ENCODE data around the gene RERE.
"Not testable (repeated sequence)": the region's sequence is repeated elsewhere in the genome, so short reads cannot be mapped to it uniquely, and the experiment has no call there.

The RERE gene

GRCh38 chr1:8516793-8517556 is 300.5 kb downstream of the RERE start:
- DNase-seq (ENCODE audit: low read depth in 2 of 2) = no peak

GRCh38 chr1:8516278-8516777 is 301.1 kb downstream of the RERE start:
- DNase-seq (ENCODE audit: low read depth in 2 of 2) = no peak

GRCh38 chr1:8512504-8512903 is 304.9 kb downstream of the RERE start:
- DNase-seq (ENCODE audit: low read depth in 2 of 2) = no peak

- no peak for DNase-seq (ENCODE audit: low read depth in 2 of 2)
Observed at GRCh38 chr1:8510041-8510823, 307.2 kb downstream of the RERE start.

- DNase-seq (ENCODE audit: low read depth in 2 of 2) = no peak
Observed at GRCh38 chr1:8509579-8509978, 307.9 kb downstream of the RERE start.

DNA sequence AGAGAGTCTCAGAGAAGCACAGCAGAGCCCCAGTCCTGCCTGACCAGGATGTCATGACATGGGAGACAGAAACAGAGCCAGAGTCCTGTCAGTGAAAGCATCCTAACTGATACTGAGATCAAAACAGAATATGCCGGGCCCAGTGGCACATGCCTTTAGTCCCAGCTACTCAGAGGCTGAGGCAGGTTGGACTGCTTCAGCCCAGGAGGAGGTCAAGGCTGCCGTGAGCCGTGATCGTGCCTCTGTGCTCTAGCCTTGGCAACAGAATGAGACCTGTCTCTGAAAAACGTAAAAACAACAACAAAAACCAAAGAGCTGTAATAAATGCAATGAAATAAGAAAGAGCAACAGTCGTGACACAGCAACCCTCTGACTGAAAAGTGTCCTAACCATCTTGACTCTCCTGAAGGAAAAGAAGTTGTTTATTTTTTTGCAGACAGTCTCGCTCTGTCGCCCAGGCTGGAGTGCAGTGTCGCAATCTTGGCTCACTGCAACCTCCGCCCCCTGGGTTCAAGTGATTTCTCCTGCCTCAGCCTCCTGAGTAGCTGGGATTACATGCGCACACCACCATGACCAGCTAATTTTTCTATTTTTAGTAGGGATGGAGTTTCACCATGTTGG is 310.3 kb downstream of the RERE start:
- no peak for DNase-seq (ENCODE audit: low read depth in 2 of 2)

- DNase-seq (ENCODE audit: low read depth in 2 of 2) = no peak
Observed at GRCh38 chr1:8506456-8506855, 311.0 kb downstream of the RERE start.

DNA sequence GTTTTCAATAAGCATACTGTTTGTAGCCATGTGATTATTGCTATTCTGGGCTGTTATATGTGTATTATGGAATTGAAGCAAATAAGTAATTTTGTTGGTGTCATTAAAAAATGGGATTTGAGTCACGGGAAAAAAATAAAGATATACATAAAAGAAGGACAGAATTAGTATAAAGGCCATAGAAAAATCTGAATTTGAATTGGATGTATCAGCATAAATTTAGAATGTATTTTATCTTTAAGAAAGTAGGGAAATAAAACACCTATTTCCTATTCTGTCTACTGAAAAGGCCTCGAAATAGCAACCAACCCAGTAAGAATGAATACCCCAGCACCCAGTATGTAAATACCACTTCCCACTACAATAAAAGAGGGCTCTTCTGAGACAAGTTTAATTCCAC is 313.6 kb downstream of the RERE start:
- DNase-seq (ENCODE audit: low read depth in 2 of 2) = no peak

- not testable (repeated sequence) for DNase-seq (ENCODE audit: low read depth in 2 of 2)
Observed at GRCh38 chr1:8502949-8503348, 314.5 kb downstream of the RERE start.

DNA sequence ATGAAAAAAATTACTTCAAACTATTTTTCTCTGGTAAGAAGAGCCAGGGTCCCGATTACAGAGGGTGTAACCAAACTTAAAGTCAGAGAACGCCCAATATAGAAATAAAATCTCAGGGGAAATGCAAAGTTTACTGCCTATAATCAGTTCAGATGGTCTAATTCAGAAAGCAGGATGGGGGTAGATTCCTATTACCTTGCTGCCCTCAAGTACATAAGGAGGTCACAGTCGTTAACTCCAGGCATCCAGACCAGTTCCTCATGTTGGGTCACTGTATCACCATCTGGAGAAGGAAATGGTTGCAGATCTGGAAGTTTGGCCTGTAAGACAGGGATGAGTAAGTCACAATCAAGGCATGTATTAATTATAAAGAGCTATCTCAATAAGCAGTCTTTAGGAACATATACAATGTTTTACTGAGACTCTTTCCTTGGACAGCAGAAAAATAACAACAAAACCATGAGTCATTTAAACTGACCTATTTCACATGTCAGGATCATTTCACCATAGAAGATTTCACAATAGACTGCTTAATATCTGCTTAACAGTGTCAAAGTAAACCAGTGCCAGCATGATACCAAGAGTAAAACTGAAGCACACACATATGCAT is 320.1 kb downstream of the RERE start:
- no peak for DNase-seq (ENCODE audit: low read depth in 2 of 2)

DNA sequence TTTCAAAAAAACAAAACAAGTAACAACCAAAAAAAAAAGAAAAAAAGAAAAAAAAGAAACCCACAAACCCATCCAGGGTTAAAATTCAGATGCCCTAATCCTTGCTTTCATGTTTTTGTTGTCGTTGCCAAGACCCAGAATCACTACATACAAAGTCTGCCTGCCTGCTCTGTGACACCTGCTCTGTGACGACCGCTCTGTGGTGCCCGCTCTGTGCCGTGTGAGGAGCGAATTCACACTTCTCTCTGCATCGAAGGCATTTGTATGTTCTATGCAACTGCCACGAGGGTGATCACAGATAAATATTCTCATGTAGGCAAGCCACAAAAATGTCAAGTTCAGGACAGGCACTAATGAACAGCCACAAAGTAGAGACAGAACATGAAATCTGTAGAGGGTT is 321.0 kb downstream of the RERE start:
- DNase-seq (ENCODE audit: low read depth in 2 of 2) = no peak

DNA sequence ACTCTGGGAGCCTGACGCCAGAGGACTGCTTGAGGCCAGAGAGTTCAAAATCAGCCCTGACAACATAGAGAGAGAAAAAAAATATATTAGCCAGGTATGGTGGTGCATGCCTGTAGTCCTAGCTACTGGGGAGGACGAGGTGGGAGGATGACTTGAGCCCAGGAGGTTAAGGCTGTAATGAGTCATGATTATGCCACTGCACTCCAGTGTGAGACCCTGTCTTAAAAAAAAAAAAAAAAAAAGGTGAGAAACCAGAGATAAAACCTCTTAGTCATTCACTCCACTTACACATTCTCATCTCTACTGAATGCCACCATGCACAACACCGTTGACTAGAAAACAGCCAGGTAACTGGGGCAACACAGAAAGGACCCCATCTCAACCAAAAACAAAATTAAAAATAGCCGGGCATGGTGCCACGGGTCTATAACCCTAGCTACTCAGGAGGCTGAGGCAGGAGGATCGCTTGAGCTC is 321.5 kb downstream of the RERE start:
- DNase-seq (ENCODE audit: low read depth in 2 of 2) = no peak

GRCh38 chr1:8494681-8495080 is 322.8 kb downstream of the RERE start:
- DNase-seq (ENCODE audit: low read depth in 2 of 2) = no peak

DNA sequence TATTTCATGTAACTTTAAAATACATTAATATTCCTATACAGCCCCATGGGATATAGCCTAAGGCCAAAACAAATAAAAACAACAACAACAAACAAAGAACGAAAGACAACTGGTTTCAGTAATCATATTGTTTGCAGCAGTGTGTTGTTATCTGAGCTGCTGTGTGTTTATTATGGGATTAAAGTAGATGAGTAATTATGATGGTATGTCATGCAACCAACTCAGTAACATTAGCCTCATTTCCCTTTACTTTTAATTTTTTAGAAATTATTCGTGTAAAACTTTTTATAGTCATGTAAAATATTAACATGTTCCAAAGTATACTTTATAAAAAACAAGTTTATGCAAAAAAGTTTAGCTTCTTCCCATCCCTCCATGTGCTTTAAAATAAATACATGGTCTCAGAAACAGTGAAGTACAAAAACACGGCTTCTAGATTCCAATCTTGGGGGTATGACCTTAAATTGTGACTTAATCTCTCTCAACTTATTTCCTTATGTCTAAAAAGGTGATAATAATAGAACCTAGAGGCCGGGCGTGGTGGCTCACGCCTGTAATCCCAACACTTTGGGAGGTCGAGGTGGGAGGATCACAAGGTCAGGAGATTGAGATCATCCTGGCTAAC is 323.4 kb downstream of the RERE start:
- DNase-seq (ENCODE audit: low read depth in 2 of 2) = no peak

DNA sequence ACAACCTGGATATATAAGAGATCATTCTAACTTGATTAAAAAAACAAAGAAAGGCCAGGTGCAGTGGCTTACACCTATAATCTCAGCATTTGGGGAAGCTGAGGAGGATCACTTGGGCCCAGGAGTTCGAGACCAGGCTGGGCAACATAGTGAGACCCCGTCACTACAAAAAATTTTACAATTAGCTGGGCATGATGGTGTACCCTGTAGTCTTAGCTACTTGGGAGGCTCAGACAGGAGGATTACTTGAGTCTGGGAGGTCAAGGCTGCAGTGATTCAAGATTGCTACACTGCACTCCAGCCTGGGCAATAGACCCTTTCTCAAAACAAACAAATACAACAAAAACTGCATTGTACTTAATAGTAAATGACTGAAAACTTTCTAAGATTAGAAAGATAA is 330.2 kb downstream of the RERE start:
- DNase-seq (ENCODE audit: low read depth in 2 of 2) = no peak

DNA sequence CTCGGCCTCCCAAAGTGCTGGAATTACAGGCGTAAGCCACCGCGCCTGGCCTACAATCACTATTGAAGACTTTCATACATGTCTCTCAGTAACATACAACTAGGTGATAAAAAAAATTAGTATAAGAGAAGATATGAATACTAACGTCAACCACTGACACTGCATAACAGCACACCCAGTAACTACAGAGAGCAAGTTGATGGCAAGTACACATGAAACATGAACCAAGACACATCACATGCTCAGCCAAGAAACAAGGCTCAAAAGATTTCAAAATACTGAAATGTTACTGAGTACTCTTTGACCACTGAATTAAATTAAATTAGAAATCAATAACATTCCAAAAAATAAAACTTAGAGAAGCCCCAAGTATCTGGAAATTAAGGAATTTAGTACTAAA is 331.4 kb downstream of the RERE start:
- DNase-seq (ENCODE audit: low read depth in 2 of 2) = no peak

- DNase-seq (ENCODE audit: low read depth in 2 of 2) = no peak
Observed at GRCh38 chr1:8483586-8483985, 333.9 kb downstream of the RERE start.

DNA sequence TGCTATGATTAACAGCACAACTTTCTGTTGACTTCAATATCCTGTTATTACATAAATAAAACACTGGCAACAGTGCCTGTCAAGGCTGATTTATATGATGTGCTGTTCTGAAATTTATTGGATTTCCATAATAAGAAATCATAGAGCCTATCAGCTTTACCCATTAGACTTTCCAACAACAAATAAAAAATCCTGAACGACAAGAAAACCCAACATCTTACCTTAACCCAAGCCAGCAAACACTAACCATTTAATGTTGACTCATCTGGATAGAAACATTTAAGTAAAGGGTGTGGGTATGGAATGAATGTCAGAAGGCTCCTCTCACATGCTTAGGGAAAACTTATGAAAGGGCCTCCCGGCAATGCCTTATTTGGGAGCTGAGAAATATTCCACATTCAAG is 334.5 kb downstream of the RERE start:
- no peak for DNase-seq (ENCODE audit: low read depth in 2 of 2)

DNA sequence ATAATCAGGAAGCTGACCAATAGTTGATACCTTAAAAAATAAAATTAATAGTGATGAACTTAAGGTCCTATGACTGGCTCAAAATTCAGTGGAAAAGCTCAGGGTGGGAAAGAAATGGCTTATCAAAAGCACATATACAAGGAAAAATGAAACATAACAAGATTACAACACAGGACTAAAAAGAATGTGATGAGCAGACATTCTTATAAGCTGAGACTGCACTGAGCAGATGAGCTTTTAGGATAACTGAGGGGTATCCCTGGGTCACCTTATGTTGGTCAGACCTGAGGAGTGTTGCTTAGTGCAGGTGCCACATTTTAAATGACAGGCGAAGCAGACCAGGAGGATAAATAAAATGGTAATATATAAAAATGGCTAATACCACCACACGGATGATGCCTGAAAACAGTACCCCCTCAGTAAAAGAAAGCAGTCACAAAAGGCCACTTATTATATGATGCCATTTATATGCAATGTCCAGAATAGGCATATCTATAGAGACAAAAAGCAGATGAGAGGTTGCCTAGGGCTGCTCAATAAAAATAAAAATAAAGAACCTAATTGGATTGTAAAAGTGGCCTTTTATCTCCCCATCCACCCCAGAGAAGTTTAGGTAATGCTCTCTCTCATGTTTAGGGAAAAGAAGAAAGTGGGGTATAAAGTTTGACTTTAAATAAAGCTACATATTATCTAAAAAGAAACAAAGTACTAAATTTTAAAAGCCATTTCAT is 335.6 kb downstream of the RERE start:
- DNase-seq (ENCODE audit: low read depth in 2 of 2) = no peak

GRCh38 chr1:8478566-8478965 is 338.9 kb downstream of the RERE start:
- DNase-seq (ENCODE audit: low read depth in 2 of 2) = no peak

DNA sequence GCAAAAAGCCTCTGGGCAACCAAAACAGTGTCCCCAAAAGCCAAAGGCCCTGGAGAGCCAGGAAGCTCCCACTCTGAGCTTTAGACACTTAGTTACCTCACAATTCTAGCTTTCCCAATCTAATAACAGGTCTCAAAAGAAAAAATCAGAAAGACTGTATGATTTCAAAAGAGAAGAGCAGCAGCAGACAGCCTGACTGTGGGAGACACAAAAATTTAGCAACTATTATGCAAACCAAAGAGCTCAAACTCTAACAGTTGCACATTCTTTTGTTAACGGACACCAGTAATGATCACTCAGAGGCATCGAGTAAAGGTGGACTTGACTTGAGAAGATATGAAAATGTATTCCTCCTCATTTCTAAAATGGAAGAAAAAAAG is 339.5 kb downstream of the RERE start:
- DNase-seq (ENCODE audit: low read depth in 2 of 2) = no peak
